H1 (cell line): ENCODE results near the gene FAM228A. TPM values are rescaled to one million over a fixed set of nuclear protein-coding genes. Genes with fewer than 3 reads are reported as not detected.

Experiments used
- CTCF ChIA-PET: fragments of 300-600 bp; sonication (Branson Sonifier 250); formaldehyde crosslinking; loops from one replicate; lab custom pipeline; 2021; ENCODE audit not compliant: partially characterized antibody; lab: Charles Lee
- POLR2A ChIA-PET: fragments of 300-600 bp; sonication (Branson Sonifier 250); formaldehyde crosslinking; loops from one replicate; lab custom pipeline; 2021; ENCODE audit warnings: inconsistent platforms; ENCODE audit not compliant: partially characterized antibody; lab: Charles Lee
- DNase-seq, 2 experiments: peaks; one replicate each; pipeline versions ENCODE4 v3.0.0 to v3.0.0-alpha.2; 2010 to 2022; ENCODE audit warnings: low spot score in 2 of 2, low read depth in 1 of 2, mixed read lengths in 1 of 2
- FAIRE-seq: peaks from 2 replicates; lab custom pipeline; 2011; peaks lifted over from hg19 to GRCh38; lab: Jason Lieb, UNC
- H2AFZ ChIP-seq: 2 replicates; pipeline ENCODE4 v1.8.1; 2012; ENCODE audit warnings: low read length, inconsistent platforms
- H2AK5ac ChIP-seq: 2 replicates; pipeline ENCODE4 v1.6.1; 2013; ENCODE audit warnings: low read depth, low read length
- H2BK120ac ChIP-seq: replicated peaks from 2 replicates; pipeline ENCODE3; 2013; ENCODE audit warnings: low read depth, low read length, inconsistent platforms
- H2BK12ac ChIP-seq: 2 replicates; pipeline ENCODE4 v1.6.1; 2013; ENCODE audit warnings: low read depth, low read length
- H2BK15ac ChIP-seq: 2 replicates; pipeline ENCODE4 v1.6.1; 2013; ENCODE audit warnings: low read length
- H2BK20ac ChIP-seq: 2 replicates; pipeline ENCODE4 v1.6.1; 2013; ENCODE audit warnings: low read length
- H2BK5ac ChIP-seq: 2 replicates; pipeline ENCODE4 v1.6.1; 2013; ENCODE audit warnings: low read depth, low read length
- H3K14ac ChIP-seq: 2 replicates; pipeline ENCODE4 v1.6.1; 2013; ENCODE audit warnings: inconsistent platforms; ENCODE audit not compliant: insufficient read length
- H3K18ac ChIP-seq: 2 replicates; pipeline ENCODE4 v1.6.1; 2013; ENCODE audit warnings: low read length; ENCODE audit errors: extremely low read depth
- H3K23ac ChIP-seq: 2 replicates; pipeline ENCODE4 v1.6.1; 2013; ENCODE audit warnings: inconsistent platforms; ENCODE audit not compliant: insufficient read length
- H3K23me2 ChIP-seq: 2 replicates; pipeline ENCODE4 v1.6.1; 2013; ENCODE audit warnings: low read depth, low read length
- H3K27ac ChIP-seq: 2 replicates; pipeline ENCODE4 v1.6.1; 2011; ENCODE audit warnings: low read depth, low read length, inconsistent platforms
- H3K27me3 ChIP-seq, 4 experiments: replicated peaks in 1 of 4; 1 replicate in 1 of 4; 2 replicates in 3 of 4; pipeline versions ENCODE4 v1.6.1 to v1.8.1; 2011 to 2013; ENCODE audit warnings: low read length in 3 of 4, mild to moderate bottlenecking in 3 of 4, inconsistent platforms in 2 of 4, mixed read lengths in 2 of 4, moderate library complexity in 1 of 4; ENCODE audit not compliant: control insufficient read depth in 3 of 4, insufficient read depth in 3 of 4; ENCODE audit errors: extremely low read depth in 1 of 4
- H3K36me3 ChIP-seq, 4 experiments: 2 replicates each; pipeline versions ENCODE4 v1.6.1 to v1.8.1; 2011 to 2013; ENCODE audit warnings: mild to moderate bottlenecking in 4 of 4, low read length in 3 of 4, moderate library complexity in 2 of 4, control low read depth in 1 of 4, inconsistent platforms in 1 of 4; ENCODE audit not compliant: insufficient read depth in 4 of 4, control insufficient read depth in 2 of 4
- H3K4ac ChIP-seq: replicated peaks from 2 replicates; pipeline ENCODE3; 2013; ENCODE audit warnings: low read length, low read depth, mixed read lengths, inconsistent platforms; ENCODE audit not compliant: insufficient read length
- H3K4me1 ChIP-seq, 4 experiments: replicated peaks in 1 of 4; 1 replicate in 1 of 4; 2 replicates in 3 of 4; pipeline versions ENCODE4 v1.6.1 to v1.8.1; 2011 to 2013; ENCODE audit warnings: low read length in 3 of 4, inconsistent platforms in 2 of 4, mixed read lengths in 1 of 4; ENCODE audit not compliant: insufficient read depth in 4 of 4, control insufficient read depth in 3 of 4
- H3K4me2 ChIP-seq, 2 experiments: 2 replicates each; pipeline versions ENCODE4 v1.6.1 to v1.8.1; 2011 to 2013; ENCODE audit warnings: low read depth in 2 of 2, low read length in 2 of 2, control low read depth in 1 of 2, inconsistent platforms in 1 of 2, mild to moderate bottlenecking in 1 of 2; ENCODE audit not compliant: insufficient read depth in 1 of 2
- H3K4me3 ChIP-seq, 4 experiments: fragments of 200-600, 300-600 bp in 1 of 4; sonication (generic), shearing (Covaris generic), sonication (Bioruptor Twin) in 1 of 4; 2 replicates each; pipeline versions ENCODE4 v1.5.1 to v1.8.1; 2011 to 2016; ENCODE audit warnings: low read length in 4 of 4, low read depth in 3 of 4, control low read depth in 2 of 4, inconsistent platforms in 2 of 4, mild to moderate bottlenecking in 2 of 4, mixed read lengths in 1 of 4, moderate library complexity in 1 of 4; ENCODE audit not compliant: insufficient read depth in 2 of 4; ENCODE audit errors: extremely low read depth in 1 of 4
- H3K56ac ChIP-seq: replicated peaks from 2 replicates; pipeline ENCODE3; 2013; ENCODE audit warnings: low read depth, mild to moderate bottlenecking, mixed read lengths, low read length, inconsistent platforms; ENCODE audit not compliant: insufficient read length
- H3K79me1 ChIP-seq: 2 replicates; pipeline ENCODE4 v1.6.1; 2013; ENCODE audit warnings: low read depth, low read length, control low read depth
- H3K79me2 ChIP-seq, 2 experiments: 2 replicates each; pipeline versions ENCODE4 v1.6.1 to v1.8.1; 2012 to 2013; ENCODE audit warnings: low read length in 2 of 2, mild to moderate bottlenecking in 2 of 2, inconsistent platforms in 1 of 2; ENCODE audit not compliant: insufficient read depth in 2 of 2, control insufficient read depth in 1 of 2
- H3K9ac ChIP-seq, 4 experiments: replicated peaks in 1 of 4; 1 replicate in 1 of 4; 2 replicates in 3 of 4; pipeline versions ENCODE4 v1.6.1 to v1.8.1; 2011 to 2013; ENCODE audit warnings: low read depth in 3 of 4, low read length in 3 of 4, control low read depth in 2 of 4, mild to moderate bottlenecking in 2 of 4, moderate library complexity in 2 of 4, inconsistent platforms in 1 of 4; ENCODE audit errors: extremely low read depth in 1 of 4
- H3K9me3 ChIP-seq, 2 experiments: 2 replicates each; pipeline versions ENCODE4 v1.6.1 to v1.8.1; 2012 to 2013; ENCODE audit warnings: mild to moderate bottlenecking in 2 of 2, moderate library complexity in 2 of 2, control low read depth in 1 of 2, inconsistent platforms in 1 of 2, low read depth in 1 of 2, low read length in 1 of 2, mixed read lengths in 1 of 2; ENCODE audit not compliant: insufficient read depth in 2 of 2
- H4K20me1 ChIP-seq, 2 experiments: replicated peaks in 1 of 2; 2 replicates each; pipeline versions ENCODE3 to v1.8.1; 2011 to 2013; ENCODE audit warnings: inconsistent platforms in 2 of 2, low read length in 2 of 2, mild to moderate bottlenecking in 1 of 2; ENCODE audit not compliant: insufficient read depth in 2 of 2, control insufficient read depth in 1 of 2
- H4K5ac ChIP-seq: 2 replicates; pipeline ENCODE4 v1.6.1; 2013; ENCODE audit warnings: low read length, low read depth, mixed read lengths, inconsistent platforms; ENCODE audit not compliant: insufficient read length
- H4K8ac ChIP-seq: 2 replicates; pipeline ENCODE4 v1.8.0; 2013; ENCODE audit warnings: mild to moderate bottlenecking, moderate library complexity, low read length, inconsistent platforms; ENCODE audit not compliant: insufficient read depth; ENCODE audit errors: extremely low read depth
- H4K91ac ChIP-seq: replicated peaks from 2 replicates; pipeline ENCODE3; 2013; ENCODE audit warnings: low read length, mixed read lengths, inconsistent platforms; ENCODE audit not compliant: insufficient read length
- ATF3 ChIP-seq: IDR thresholded peaks from 2 replicates; pipeline ENCODE4 v1.6.1; 2011; ENCODE audit warnings: low read depth, mild to moderate bottlenecking, low read length; ENCODE audit not compliant: insufficient read depth
- BRCA1 ChIP-seq: IDR thresholded peaks from 2 replicates; pipeline ENCODE4 v1.6.1; 2012; ENCODE audit warnings: low read depth, low read length, improper control_type of control experiment
- CEBPB ChIP-seq: IDR thresholded peaks from 2 replicates; pipeline ENCODE4 v1.6.1; 2012; ENCODE audit warnings: low read depth, low read length
- EP300 ChIP-seq, 2 experiments: IDR thresholded peaks; 1 replicate in 1 of 2; 2 replicates in 1 of 2; pipeline ENCODE4 v1.6.1; 2011 to 2012; ENCODE audit warnings: low read depth in 2 of 2, low read length in 2 of 2, mild to moderate bottlenecking in 2 of 2, borderline replicate concordance in 1 of 2, inconsistent platforms in 1 of 2, moderate library complexity in 1 of 2
- GABPA ChIP-seq: IDR thresholded peaks from 2 replicates; pipeline ENCODE4 v1.6.1; 2011; ENCODE audit warnings: mild to moderate bottlenecking, low read length, moderate library complexity, borderline replicate concordance; ENCODE audit not compliant: insufficient read depth
- JUN ChIP-seq: IDR thresholded peaks from 2 replicates; pipeline ENCODE4 v1.6.1; 2011; ENCODE audit warnings: low read depth, mild to moderate bottlenecking, improper control_type of control experiment, low read length
- KDM1A ChIP-seq: fragments of 200-600, 300-600 bp; sonication (generic); IDR thresholded peaks from 2 replicates; pipeline ENCODE4 v1.7.1; 2016; ENCODE audit warnings: mild to moderate bottlenecking, low read length, borderline replicate concordance
- SP2 ChIP-seq: IDR thresholded peaks from 2 replicates; pipeline ENCODE4 v1.6.1; 2012; ENCODE audit warnings: mild to moderate bottlenecking, low read length, inconsistent platforms
- SP4 ChIP-seq: IDR thresholded peaks from 2 replicates; pipeline ENCODE4 v1.6.1; 2012; ENCODE audit warnings: low read length, inconsistent platforms
- TEAD4 ChIP-seq: IDR thresholded peaks from 2 replicates; pipeline ENCODE4 v1.6.1; 2012; ENCODE audit warnings: low read depth, low read length, inconsistent platforms, mixed read lengths
- WGBS, 2 experiments: shearing (Covaris generic) in 1 of 2; methylation state at CpG; one replicate each; pipeline versions ENCODE4 v1.1.6 to v1.1.7; 2013 to 2015; ENCODE audit warnings: low lambda C conversion rate in 2 of 2, mixed read lengths in 2 of 2, inconsistent platforms in 1 of 2, low coverage in 1 of 2, missing lambda C conversion rate in 1 of 2; ENCODE audit not compliant: insufficient replicate concordance in 2 of 2, insufficient coverage in 1 of 2, insufficient read length in 1 of 2; ENCODE audit errors: extremely low coverage in 1 of 2, missing lambda C conversion rate in 1 of 2; 5-methylcytosine and 5-hydroxymethylcytosine counted together
- polyA plus RNA-seq, 7 experiments: library from polyadenylated mRNA; depleted of rRNA in 3 of 7; stranded (reverse) in 5 of 7; unstranded in 2 of 7; fragments of >200 nt in 5 of 7; fragments of 200-250 nt in 2 of 7; gene quantifications; 1 replicate in 5 of 7; 2 replicates in 1 of 7; 4 replicates in 1 of 7; pipeline versions ENCODE4 v1.2.1 to v1.2.3, GENCODE V29; 2011 to 2013; ENCODE audit warnings: missing spikeins in 2 of 7, mixed read lengths in 2 of 7
- total RNA-seq: library from RNA; stranded (reverse); fragmentation: NEBNext Ultra II Directional; extraction: Animal tissue kit (Norgen Biotek cat#: 25700); gene quantifications from 2 replicates; pipeline ENCODE4 v1.2.1, GENCODE V29; 2021

The FAM228A gene
- total and polyA plus RNA-seq, 2 of the 8 experiments (the other 6 are each of a cell fraction or from before 2014, with no cell fraction given), result not detected

- no peak overlapping the region for H4K5ac ChIP-seq
- H3K27ac ChIP-seq, result no peak overlapping the region
- H3K4ac ChIP-seq, result no peak overlapping the region
- H2BK5ac ChIP-seq, result no peak overlapping the region
- no peak overlapping the region for H3K9ac ChIP-seq
- H2AK5ac ChIP-seq, result no peak overlapping the region
- H2BK12ac ChIP-seq, result no peak overlapping the region
- no peaks in the 10 kb centered on the region for H3K36me3 ChIP-seq
- no peak overlapping the region for H4K91ac ChIP-seq
- no peak overlapping the region for H3K4me2 ChIP-seq
- no peak for FAIRE-seq
- no peak overlapping the region for H2AFZ ChIP-seq
- H3K79me2 ChIP-seq, result no peaks in the 10 kb centered on the region
- H3K4me1 ChIP-seq, result no peaks in the 10 kb centered on the region
- H2BK15ac ChIP-seq, result no peak overlapping the region
- H3K23me2 ChIP-seq, result no peaks in the 10 kb centered on the region
- no peak overlapping the region for H3K14ac ChIP-seq
- H3K56ac ChIP-seq, result no peak overlapping the region
- CTCF ChIA-PET, result interaction anchor here (0.6 to 1.1 kb wide), 3 partner anchors 12 to 91 kb away, joined by 3 read pairs; no protein-coding TSS in a partner anchor
- no peak overlapping the region for H3K18ac ChIP-seq
- POLR2A ChIA-PET, result no interaction called here
- no peak for DNase-seq
- H3K4me3 ChIP-seq, result no peak overlapping the region
- no peak overlapping the region for H3K23ac ChIP-seq
- 91% methylated on average over 17 of the region's 17 CpGs; no CpG with 5 or more reads in 1 of the 2 experiments for WGBS, 2 experiments
- H4K20me1 ChIP-seq, result no peaks in the 10 kb centered on the region
- no peak overlapping the region for H2BK120ac ChIP-seq
- H4K8ac ChIP-seq, result no peak overlapping the region
- H3K79me1 ChIP-seq, result no peaks in the 10 kb centered on the region
- H3K27me3 ChIP-seq, result no peaks in the 10 kb centered on the region
- H3K9me3 ChIP-seq, result no peaks in the 10 kb centered on the region
- no peak overlapping the region for H2BK20ac ChIP-seq
- TF ChIP-seq ATF3 (no peak), KDM1A (no peak), TEAD4 (no peak), JUN (no peak), CEBPB (no peak), SP2 (no peak), GABPA (no peak), BRCA1 (no peak), SP4 (no peak), EP300 (IDR thresholded peaks at IDR 0.05; ENCODE audit: borderline replicate concordance in 1 of 2, low read depth in 2 of 2, low read length in 2 of 2) (no peak)
Observed at GRCh38 chr2:24175631-24176187, 856 bp downstream of the FAM228A start.
